ENCODE data around the gene GMCL1. TPM values are rescaled to one million over a fixed set of nuclear protein-coding genes. Genes with fewer than 3 reads are reported as not detected.
"Not testable (repeated sequence)": the region's sequence is repeated elsewhere in the genome, so short reads cannot be mapped to it uniquely, and the experiment has no call there.

The GMCL1 gene
- total RNA-seq, 4 donors from 2014 or later, result 10.6 to 14.8 (median 13.0) TPM

- ATAC-seq, result peak; percentile 74
- H3K4me3 ChIP-seq, result peak overlapping the region; percentile 19 to 33
These were observed 31.1 kb upstream of the GMCL1 start for GRCh38 chr2:69798290-69798908.

GRCh38 chr2:69798909-69799526, 30.4 kb upstream of the GMCL1 start:
- no peak for TF ChIP-seq POLR2AphosphoS5 (IDR thresholded peaks at IDR 0.05)
- TF ChIP-seq POLR2A (IDR thresholded peaks at IDR 0.05), result no peak
- TF ChIP-seq CTCF (IDR thresholded peaks at IDR 0.05), result no peak
- TF ChIP-seq EP300 (IDR thresholded peaks at IDR 0.05), result no peak
- ATAC-seq, result no peak
- Histone ChIP-seq H3K4me1 (peaks cover 0 to 28% (median 0%) of the 10 kb centered on the region in 3 donors), H3K4me3 (peak overlapping the region; percentile 19 to 33), H3K9me3 (no peaks in the 10 kb centered on the region), H3K36me3 (peaks cover 0 to under 1% of the 10 kb centered on the region in 2 donors), H3K27me3 (no peaks in the 10 kb centered on the region), H3K27ac (peak overlapping the region in 3 of 4 donors; percentile 39 to 66 (median 58))
- 7% methylated on average over 2 to 4 of the region's 4 CpGs for WGBS, 2 donors (ENCODE audit: low coverage in 1 of 2)

More at GRCh38 chr2:69798290-69798908, 31.1 kb upstream of the GMCL1 start:
- Histone ChIP-seq H3K36me3 (no peaks in the 10 kb centered on the region), H3K9me3 (no peaks in the 10 kb centered on the region), H3K27ac (peak overlapping the region in 3 of 4 donors; percentile 39 to 66 (median 58)), H3K4me1 (peaks cover 0 to 28% (median 0%) of the 10 kb centered on the region in 3 donors), H3K27me3 (no peaks in the 10 kb centered on the region)
- no peak for TF ChIP-seq EP300 (IDR thresholded peaks at IDR 0.05)
- no peak for TF ChIP-seq CTCF (IDR thresholded peaks at IDR 0.05)
- TF ChIP-seq POLR2AphosphoS5 (IDR thresholded peaks at IDR 0.05), result no peak
- TF ChIP-seq POLR2A (IDR thresholded peaks at IDR 0.05), result no peak
- WGBS, 2 donors (ENCODE audit: low coverage in 1 of 2), result 0 to 40% methylated on average over 5 of the region's 7 CpGs

- TF ChIP-seq POLR2AphosphoS5 (IDR thresholded peaks at IDR 0.05) (no peak), CTCF (IDR thresholded peaks at IDR 0.05) (no peak), EP300 (IDR thresholded peaks at IDR 0.05) (no peak), POLR2A (IDR thresholded peaks at IDR 0.05) (no peak)
- Histone ChIP-seq H3K9me3 (no peaks in the 10 kb centered on the region), H3K4me3 (no peak overlapping the region), H3K27me3 (no peaks in the 10 kb centered on the region), H3K27ac (no peak overlapping the region), H3K36me3 (peaks cover 0 to 28% of the 10 kb centered on the region in 2 donors), H3K4me1 (peaks cover 0 to 28% (median 0%) of the 10 kb centered on the region in 3 donors)
- 67% methylated on average over 1 of the region's 1 CpG; no CpG with 5 or more reads in 1 of the 2 donors for WGBS, 2 donors (ENCODE audit: low coverage in 1 of 2)
- ATAC-seq, result no peak
These were observed 27.6 kb upstream of the GMCL1 start for GRCh38 chr2:69801745-69802290.

GRCh38 chr2:69802781-69803367, 26.6 kb upstream of the GMCL1 start:
- H3K27ac ChIP-seq, ATAC-seq, H3K9me3 ChIP-seq, H3K27me3 ChIP-seq, H3K4me3 ChIP-seq: not testable (repeated sequence)
- WGBS, 2 donors (ENCODE audit: low coverage in 1 of 2), result 81 to 96% methylated on average over 4 of the region's 4 CpGs
- Histone ChIP-seq H3K36me3 (peaks cover 0 to 39% of the 10 kb centered on the region in 2 donors), H3K4me1 (peaks cover 0 to 18% (median 0%) of the 10 kb centered on the region in 3 donors)

GRCh38 chr2:69804416-69804815, 25.0 kb upstream of the GMCL1 start:
- WGBS, 2 donors (ENCODE audit: low coverage in 1 of 2), result 79 to 84% methylated on average over 7 to 9 of the region's 11 CpGs
- H3K36me3 ChIP-seq, result peaks cover 0 to 54% of the 10 kb centered on the region in 2 donors
- no peak overlapping the region for H3K27ac ChIP-seq

More at GRCh38 chr2:69804416-69804815, 25.0 kb upstream of the GMCL1 start:
- peaks cover 0 to 2% (median 0%) of the 10 kb centered on the region in 3 donors for H3K4me1 ChIP-seq
- ATAC-seq, result no peak
- no peaks in the 10 kb centered on the region for H3K9me3 ChIP-seq
- no peak for TF ChIP-seq CTCF (IDR thresholded peaks at IDR 0.05)
- TF ChIP-seq POLR2A (IDR thresholded peaks at IDR 0.05), result no peak
- no peak for TF ChIP-seq EP300 (IDR thresholded peaks at IDR 0.05)
- no peak for TF ChIP-seq POLR2AphosphoS5 (IDR thresholded peaks at IDR 0.05)
- no peak overlapping the region for H3K4me3 ChIP-seq
- no peaks in the 10 kb centered on the region for H3K27me3 ChIP-seq

Data from gastroesophageal sphincter (tissue), 4 donors.